HepG2 (cell line): ENCODE measurements around the gene PLXNB2. TPM values are rescaled to one million over a fixed set of nuclear protein-coding genes. Genes with fewer than 3 reads are reported as not detected.

Experiments
- FOSL2 ChIP-seq: sonication (generic); formaldehyde crosslinking; IDR thresholded peaks from 2 replicates; pipeline ENCODE4 v1.4.0; 2020; ENCODE audit warnings: missing genetic modification reagents
- FOXA3 ChIP-seq: IDR thresholded peaks from 2 replicates; pipeline ENCODE4 v1.6.1; 2016; ENCODE audit warnings: missing genetic modification reagents, missing compliant biosample characterization
- LCORL ChIP-seq, 2 experiments: fragments of 450-650 bp in 1 of 2; sonication (generic) in 1 of 2; formaldehyde crosslinking in 1 of 2; IDR thresholded peaks; 2 replicates each; pipeline versions ENCODE4 v1.5.0 to v1.6.1; 2017 to 2020; ENCODE audit warnings: antibody characterized with exemption in 1 of 2, missing genetic modification reagents in 1 of 2
- MTA1 ChIP-seq: sonication (generic); formaldehyde crosslinking; IDR thresholded peaks from 2 replicates; pipeline ENCODE4 v1.4.0; 2020; ENCODE audit warnings: missing genetic modification reagents, mild to moderate bottlenecking, borderline replicate concordance
- MYPOP ChIP-seq: sonication (generic); formaldehyde crosslinking; IDR thresholded peaks from 2 replicates; pipeline ENCODE4 v1.8.1; 2023; ENCODE audit warnings: mild to moderate bottlenecking, moderate library complexity, missing genetic modification reagents
- RXRA ChIP-seq: sonication (generic); formaldehyde crosslinking; IDR thresholded peaks from 2 replicates; pipeline ENCODE4 v1.5.1; 2020; ENCODE audit warnings: missing genetic modification reagents
- SMAD1 ChIP-seq: sonication (generic); formaldehyde crosslinking; IDR thresholded peaks from 2 replicates; pipeline ENCODE4 v1.4.0; 2020; ENCODE audit warnings: missing genetic modification reagents, low read depth, mild to moderate bottlenecking, borderline replicate concordance
- ZNF644 ChIP-seq: IDR thresholded peaks from 2 replicates; pipeline ENCODE4 v1.6.1; 2016; ENCODE audit warnings: low read depth
- polyA plus RNA-seq, 8 experiments: library from polyadenylated mRNA; depleted of rRNA in 3 of 8; stranded (reverse) in 7 of 8; unstranded in 1 of 8; fragments of >200 nt; fragmentation: Illumina TruSeq in 4 of 8; extraction: Trizol in 4 of 8; gene quantifications; 2 replicates each; pipeline versions ENCODE4 v1.2.1 to v1.2.3, GENCODE V29; 2011 to 2016; ENCODE audit warnings: low read depth in 4 of 8, missing spikeins in 1 of 8, mixed read lengths in 1 of 8; ENCODE audit not compliant: insufficient read depth in 1 of 8
- total RNA-seq, 5 experiments: library from RNA; depleted of rRNA; stranded (reverse); fragments of >200 nt; fragmentation: Illumina TruSeq; extraction: Trizol; gene quantifications; 2 replicates each; pipeline ENCODE4 v1.2.3, GENCODE V29; 2016; ENCODE audit warnings: low read depth in 1 of 5
- TF ChIP-seq, protein P1 (sequence below), 2 experiments: sonication (generic) in 1 of 2; formaldehyde crosslinking in 1 of 2; IDR thresholded peaks; 2 replicates each; pipeline versions ENCODE4 v1.4.0 to v1.6.1; 2018 to 2020; ENCODE audit warnings: missing genetic modification reagents in 2 of 2, borderline replicate concordance in 1 of 2, low read depth in 1 of 2, mild to moderate bottlenecking in 1 of 2, missing biosample characterization in 1 of 2
- TF ChIP-seq, protein P2 (sequence below): sonication (generic); formaldehyde crosslinking; IDR thresholded peaks from 2 replicates; pipeline ENCODE4 v1.4.0; 2020; ENCODE audit warnings: missing genetic modification reagents, low read depth, mild to moderate bottlenecking, borderline replicate concordance
- TF ChIP-seq, protein P3 (sequence below): sonication (generic); formaldehyde crosslinking; IDR thresholded peaks from 2 replicates; pipeline ENCODE4 v1.5.1; 2020; ENCODE audit warnings: mild to moderate bottlenecking, missing genetic modification reagents, moderate library complexity
- TF ChIP-seq, protein P4 (sequence below): sonication (generic); formaldehyde crosslinking; IDR thresholded peaks from 2 replicates; pipeline ENCODE4 v1.5.0; 2020; ENCODE audit warnings: mild to moderate bottlenecking, missing genetic modification reagents
- TF ChIP-seq, protein P5 (sequence below): IDR thresholded peaks from 2 replicates; pipeline ENCODE4 v1.6.1; 2016; ENCODE audit warnings: low read depth, control low read depth

The PLXNB2 gene
- total and polyA plus RNA-seq, 2 of the 13 experiments (the other 11 are each of a cell fraction or from before 2014, with no cell fraction given), result 32.6 to 68.9 TPM

- TF ChIP-seq MYPOP (0 out of 2 replicates have a peak, but pooled peaks have one; percentile 35), ZNF644 (CRISPR knock-in tag) (no peak), FOXA3 (0 out of 2 replicates have a peak, but pooled peaks have one; percentile 17), SMAD1 (0 out of 2 replicates have a peak, but pooled peaks have one; percentile 16), RXRA (CRISPR knock-in tag) (peak; percentile 32), FOSL2 (CRISPR knock-in tag) (peak; percentile 59), LCORL (IDR thresholded peaks at IDR 0.05) (no peak), LCORL (CRISPR knock-in tag; IDR thresholded peaks at IDR 0.05) (peak; percentile 60; the same call in 1 of the 2 replicates), MTA1 (peak; percentile 70; the same call in 1 of the 2 replicates)
- TF ChIP-seq, protein P1, sequence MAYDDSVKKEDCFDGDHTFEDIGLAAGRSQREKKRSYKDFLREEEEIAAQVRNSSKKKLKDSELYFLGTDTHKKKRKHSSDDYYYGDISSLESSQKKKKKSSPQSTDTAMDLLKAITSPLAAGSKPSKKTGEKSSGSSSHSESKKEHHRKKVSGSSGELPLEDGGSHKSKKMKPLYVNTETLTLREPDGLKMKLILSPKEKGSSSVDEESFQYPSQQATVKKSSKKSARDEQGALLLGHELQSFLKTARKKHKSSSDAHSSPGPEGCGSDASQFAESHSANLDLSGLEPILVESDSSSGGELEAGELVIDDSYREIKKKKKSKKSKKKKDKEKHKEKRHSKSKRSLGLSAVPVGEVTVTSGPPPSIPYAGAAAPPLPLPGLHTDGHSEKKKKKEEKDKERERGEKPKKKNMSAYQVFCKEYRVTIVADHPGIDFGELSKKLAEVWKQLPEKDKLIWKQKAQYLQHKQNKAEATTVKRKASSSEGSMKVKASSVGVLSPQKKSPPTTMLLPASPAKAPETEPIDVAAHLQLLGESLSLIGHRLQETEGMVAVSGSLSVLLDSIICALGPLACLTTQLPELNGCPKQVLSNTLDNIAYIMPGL (CRISPR knock-in tag; IDR thresholded peaks at IDR 0.05; ENCODE audit: borderline replicate concordance in 1 of 2, low read depth in 1 of 2), result 0 out of 4 replicates have a peak, but pooled peaks of 1 of the 2 experiments have one; percentile 22
- TF ChIP-seq, protein P2, sequence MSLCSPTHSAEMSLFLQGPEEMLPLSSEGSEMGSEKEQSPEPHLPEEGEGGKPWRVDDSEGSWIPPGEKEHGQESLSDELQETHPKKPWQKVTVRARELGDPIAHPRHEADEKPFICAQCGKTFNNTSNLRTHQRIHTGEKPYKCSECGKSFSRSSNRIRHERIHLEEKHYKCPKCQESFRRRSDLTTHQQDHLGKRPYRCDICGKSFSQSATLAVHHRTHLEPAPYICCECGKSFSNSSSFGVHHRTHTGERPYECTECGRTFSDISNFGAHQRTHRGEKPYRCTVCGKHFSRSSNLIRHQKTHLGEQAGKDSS (CRISPR knock-in tag), result 0 out of 2 replicates have a peak, but pooled peaks have one; percentile 30
- TF ChIP-seq, protein P3, sequence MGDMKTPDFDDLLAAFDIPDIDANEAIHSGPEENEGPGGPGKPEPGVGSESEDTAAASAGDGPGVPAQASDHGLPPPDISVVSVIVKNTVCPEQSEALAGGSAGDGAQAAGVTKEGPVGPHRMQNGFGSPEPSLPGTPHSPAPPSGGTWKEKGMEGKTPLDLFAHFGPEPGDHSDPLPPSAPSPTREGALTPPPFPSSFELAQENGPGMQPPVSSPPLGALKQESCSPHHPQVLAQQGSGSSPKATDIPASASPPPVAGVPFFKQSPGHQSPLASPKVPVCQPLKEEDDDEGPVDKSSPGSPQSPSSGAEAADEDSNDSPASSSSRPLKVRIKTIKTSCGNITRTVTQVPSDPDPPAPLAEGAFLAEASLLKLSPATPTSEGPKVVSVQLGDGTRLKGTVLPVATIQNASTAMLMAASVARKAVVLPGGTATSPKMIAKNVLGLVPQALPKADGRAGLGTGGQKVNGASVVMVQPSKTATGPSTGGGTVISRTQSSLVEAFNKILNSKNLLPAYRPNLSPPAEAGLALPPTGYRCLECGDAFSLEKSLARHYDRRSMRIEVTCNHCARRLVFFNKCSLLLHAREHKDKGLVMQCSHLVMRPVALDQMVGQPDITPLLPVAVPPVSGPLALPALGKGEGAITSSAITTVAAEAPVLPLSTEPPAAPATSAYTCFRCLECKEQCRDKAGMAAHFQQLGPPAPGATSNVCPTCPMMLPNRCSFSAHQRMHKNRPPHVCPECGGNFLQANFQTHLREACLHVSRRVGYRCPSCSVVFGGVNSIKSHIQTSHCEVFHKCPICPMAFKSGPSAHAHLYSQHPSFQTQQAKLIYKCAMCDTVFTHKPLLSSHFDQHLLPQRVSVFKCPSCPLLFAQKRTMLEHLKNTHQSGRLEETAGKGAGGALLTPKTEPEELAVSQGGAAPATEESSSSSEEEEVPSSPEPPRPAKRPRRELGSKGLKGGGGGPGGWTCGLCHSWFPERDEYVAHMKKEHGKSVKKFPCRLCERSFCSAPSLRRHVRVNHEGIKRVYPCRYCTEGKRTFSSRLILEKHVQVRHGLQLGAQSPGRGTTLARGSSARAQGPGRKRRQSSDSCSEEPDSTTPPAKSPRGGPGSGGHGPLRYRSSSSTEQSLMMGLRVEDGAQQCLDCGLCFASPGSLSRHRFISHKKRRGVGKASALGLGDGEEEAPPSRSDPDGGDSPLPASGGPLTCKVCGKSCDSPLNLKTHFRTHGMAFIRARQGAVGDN (CRISPR knock-in tag), result peak; percentile 88
- TF ChIP-seq, protein P4, sequence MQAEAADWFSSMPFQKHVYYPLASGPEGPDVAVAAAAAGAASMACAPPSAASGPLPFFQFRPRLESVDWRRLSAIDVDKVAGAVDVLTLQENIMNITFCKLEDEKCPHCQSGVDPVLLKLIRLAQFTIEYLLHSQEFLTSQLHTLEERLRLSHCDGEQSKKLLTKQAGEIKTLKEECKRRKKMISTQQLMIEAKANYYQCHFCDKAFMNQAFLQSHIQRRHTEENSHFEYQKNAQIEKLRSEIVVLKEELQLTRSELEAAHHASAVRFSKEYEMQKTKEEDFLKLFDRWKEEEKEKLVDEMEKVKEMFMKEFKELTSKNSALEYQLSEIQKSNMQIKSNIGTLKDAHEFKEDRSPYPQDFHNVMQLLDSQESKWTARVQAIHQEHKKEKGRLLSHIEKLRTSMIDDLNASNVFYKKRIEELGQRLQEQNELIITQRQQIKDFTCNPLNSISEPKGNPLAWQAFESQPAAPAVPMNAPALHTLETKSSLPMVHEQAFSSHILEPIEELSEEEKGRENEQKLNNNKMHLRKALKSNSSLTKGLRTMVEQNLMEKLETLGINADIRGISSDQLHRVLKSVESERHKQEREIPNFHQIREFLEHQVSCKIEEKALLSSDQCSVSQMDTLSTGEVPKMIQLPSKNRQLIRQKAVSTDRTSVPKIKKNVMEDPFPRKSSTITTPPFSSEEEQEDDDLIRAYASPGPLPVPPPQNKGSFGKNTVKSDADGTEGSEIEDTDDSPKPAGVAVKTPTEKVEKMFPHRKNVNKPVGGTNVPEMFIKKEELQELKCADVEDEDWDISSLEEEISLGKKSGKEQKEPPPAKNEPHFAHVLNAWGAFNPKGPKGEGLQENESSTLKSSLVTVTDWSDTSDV, result no peak
- TF ChIP-seq, protein P5, sequence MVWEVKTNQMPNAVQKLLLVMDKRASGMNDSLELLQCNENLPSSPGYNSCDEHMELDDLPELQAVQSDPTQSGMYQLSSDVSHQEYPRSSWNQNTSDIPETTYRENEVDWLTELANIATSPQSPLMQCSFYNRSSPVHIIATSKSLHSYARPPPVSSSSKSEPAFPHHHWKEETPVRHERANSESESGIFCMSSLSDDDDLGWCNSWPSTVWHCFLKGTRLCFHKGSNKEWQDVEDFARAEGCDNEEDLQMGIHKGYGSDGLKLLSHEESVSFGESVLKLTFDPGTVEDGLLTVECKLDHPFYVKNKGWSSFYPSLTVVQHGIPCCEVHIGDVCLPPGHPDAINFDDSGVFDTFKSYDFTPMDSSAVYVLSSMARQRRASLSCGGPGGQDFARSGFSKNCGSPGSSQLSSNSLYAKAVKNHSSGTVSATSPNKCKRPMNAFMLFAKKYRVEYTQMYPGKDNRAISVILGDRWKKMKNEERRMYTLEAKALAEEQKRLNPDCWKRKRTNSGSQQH, result no peak
Measured at GRCh38 chr22:50314455-50315288, 7.2 kb upstream of the PLXNB2 start (continued).
